Measurements from ENCODE around the gene PARP3.

DNA sequence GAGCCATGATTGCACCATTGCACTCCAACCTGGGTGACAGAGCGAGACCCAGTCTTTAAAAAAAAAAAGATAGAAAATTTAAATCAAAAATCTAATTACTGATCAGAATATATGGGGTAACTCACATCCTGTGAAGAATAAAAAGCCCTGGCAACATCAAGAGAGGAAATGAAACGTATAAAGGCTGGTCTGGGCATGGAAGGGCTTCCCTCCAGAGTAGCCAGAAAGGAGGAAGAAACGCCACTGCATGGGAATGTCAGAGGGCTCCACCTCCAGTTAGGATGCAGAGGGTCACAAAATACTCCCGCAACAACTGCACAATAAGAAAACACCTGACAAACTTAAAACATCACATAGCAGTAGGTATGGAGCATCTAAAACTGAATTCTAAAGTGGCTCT lies 34.1 kb upstream of the PARP3 start:
- TF ChIP-seq, protein P1, sequence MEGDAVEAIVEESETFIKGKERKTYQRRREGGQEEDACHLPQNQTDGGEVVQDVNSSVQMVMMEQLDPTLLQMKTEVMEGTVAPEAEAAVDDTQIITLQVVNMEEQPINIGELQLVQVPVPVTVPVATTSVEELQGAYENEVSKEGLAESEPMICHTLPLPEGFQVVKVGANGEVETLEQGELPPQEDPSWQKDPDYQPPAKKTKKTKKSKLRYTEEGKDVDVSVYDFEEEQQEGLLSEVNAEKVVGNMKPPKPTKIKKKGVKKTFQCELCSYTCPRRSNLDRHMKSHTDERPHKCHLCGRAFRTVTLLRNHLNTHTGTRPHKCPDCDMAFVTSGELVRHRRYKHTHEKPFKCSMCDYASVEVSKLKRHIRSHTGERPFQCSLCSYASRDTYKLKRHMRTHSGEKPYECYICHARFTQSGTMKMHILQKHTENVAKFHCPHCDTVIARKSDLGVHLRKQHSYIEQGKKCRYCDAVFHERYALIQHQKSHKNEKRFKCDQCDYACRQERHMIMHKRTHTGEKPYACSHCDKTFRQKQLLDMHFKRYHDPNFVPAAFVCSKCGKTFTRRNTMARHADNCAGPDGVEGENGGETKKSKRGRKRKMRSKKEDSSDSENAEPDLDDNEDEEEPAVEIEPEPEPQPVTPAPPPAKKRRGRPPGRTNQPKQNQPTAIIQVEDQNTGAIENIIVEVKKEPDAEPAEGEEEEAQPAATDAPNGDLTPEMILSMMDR (IDR thresholded peaks at IDR 0.05 in 4 of 5, conservative IDR thresholded peaks at IDR 0.05 in 1 of 5) = no peak
- TF ChIP-seq POLR2A (IDR thresholded peaks at IDR 0.05) = no peak

Measured in gastrocnemius medialis (tissue), 4 donors.